Measurements from ENCODE around the gene STAT3.

DNA sequence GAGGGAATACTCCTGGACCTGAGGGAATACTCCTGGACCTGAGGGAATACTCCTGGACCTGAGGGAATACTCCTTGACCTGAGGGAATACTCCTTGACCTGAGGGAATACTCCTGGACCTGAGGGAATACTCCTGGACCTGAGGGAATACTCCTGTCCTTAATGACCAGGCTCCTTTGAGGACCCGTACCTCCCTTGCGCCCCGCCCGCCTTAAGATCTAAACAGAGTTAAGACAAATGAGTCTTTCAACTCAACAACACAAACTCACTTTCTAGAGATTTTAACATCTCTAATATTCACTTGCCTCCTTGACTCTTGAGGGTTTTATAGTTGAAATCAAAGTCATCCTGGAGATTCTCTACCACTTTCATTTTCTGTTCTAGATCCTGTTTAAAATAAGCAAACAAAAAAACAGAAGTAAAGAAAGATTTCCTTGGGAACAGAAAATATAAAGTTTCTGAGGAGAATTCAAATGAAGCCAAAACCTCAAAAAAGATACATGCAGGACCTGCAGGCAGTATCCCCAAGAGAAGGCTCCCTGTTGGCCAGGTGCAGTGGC is 49.7 kb downstream of the STAT3 start:
- TF ChIP-seq, protein P1, sequence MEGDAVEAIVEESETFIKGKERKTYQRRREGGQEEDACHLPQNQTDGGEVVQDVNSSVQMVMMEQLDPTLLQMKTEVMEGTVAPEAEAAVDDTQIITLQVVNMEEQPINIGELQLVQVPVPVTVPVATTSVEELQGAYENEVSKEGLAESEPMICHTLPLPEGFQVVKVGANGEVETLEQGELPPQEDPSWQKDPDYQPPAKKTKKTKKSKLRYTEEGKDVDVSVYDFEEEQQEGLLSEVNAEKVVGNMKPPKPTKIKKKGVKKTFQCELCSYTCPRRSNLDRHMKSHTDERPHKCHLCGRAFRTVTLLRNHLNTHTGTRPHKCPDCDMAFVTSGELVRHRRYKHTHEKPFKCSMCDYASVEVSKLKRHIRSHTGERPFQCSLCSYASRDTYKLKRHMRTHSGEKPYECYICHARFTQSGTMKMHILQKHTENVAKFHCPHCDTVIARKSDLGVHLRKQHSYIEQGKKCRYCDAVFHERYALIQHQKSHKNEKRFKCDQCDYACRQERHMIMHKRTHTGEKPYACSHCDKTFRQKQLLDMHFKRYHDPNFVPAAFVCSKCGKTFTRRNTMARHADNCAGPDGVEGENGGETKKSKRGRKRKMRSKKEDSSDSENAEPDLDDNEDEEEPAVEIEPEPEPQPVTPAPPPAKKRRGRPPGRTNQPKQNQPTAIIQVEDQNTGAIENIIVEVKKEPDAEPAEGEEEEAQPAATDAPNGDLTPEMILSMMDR (IDR thresholded peaks at IDR 0.05): no peak
- no peak for TF ChIP-seq POLR2A (IDR thresholded peaks at IDR 0.05)
- no peak for TF ChIP-seq POLR2AphosphoS5 (IDR thresholded peaks at IDR 0.05)

All from sigmoid colon (tissue), 4 donors.